Naive thymus-derived CD4-positive, alpha-beta T cell (primary cell): Measurements from ENCODE around the gene OXCT2. TPM values are rescaled to one million over a fixed set of nuclear protein-coding genes. Genes with fewer than 3 reads are reported as not detected.
"Not testable (repeated sequence)": the region's sequence is repeated elsewhere in the genome, so short reads cannot be mapped to it uniquely, and the experiment has no call there.

Experiments
- ATAC-seq: fragments of 150-1000 bp; cut with Tn5 transposase; 2 replicates; pipeline ENCODE4 v1.10.0; 2021; ENCODE audit warnings: mild to moderate bottlenecking, moderate library complexity
- CTCF ChIA-PET: fragments of 350-600 bp; sonication (Branson Sonifier 250); formaldehyde crosslinking; loops from one replicate; lab custom pipeline; 2021; ENCODE audit warnings: antibody characterized with exemption; lab: Charles Lee
- POLR2A ChIA-PET: fragments of 350-600 bp; sonication (Branson Sonifier 250); formaldehyde crosslinking; loops from one replicate; lab custom pipeline; 2021; ENCODE audit warnings: antibody characterized with exemption, inconsistent platforms; lab: Charles Lee
- DNase-seq, 9 donors: peaks; one replicate each; pipeline versions ENCODE4 v3.0.0 to v3.0.0-alpha.2; 2020 to 2022; ENCODE audit warnings: mixed read lengths in 1 of 9
- H3K27ac ChIP-seq: one replicate; pipeline ENCODE4 v1.7.0; 2013; ENCODE audit warnings: mild to moderate bottlenecking, low read depth, low read length, moderate library complexity
- H3K27me3 ChIP-seq, 2 donors: one replicate each; pipeline ENCODE4 v1.7.0; 2013; ENCODE audit warnings: low read length in 2 of 2, mild to moderate bottlenecking in 2 of 2, moderate library complexity in 2 of 2; ENCODE audit not compliant: control insufficient read depth in 2 of 2, insufficient read depth in 2 of 2
- H3K36me3 ChIP-seq, 3 experiments: 1 replicate in 2 of 3; 2 replicates in 1 of 3; pipeline ENCODE4 v1.7.0; 2013; ENCODE audit warnings: low read length in 3 of 3, mild to moderate bottlenecking in 3 of 3, moderate library complexity in 1 of 3; ENCODE audit not compliant: insufficient read depth in 3 of 3, control insufficient read depth in 2 of 3
- H3K4me1 ChIP-seq, 2 donors: one replicate each; pipeline ENCODE4 v1.7.0; 2013; ENCODE audit warnings: low read length in 2 of 2, mild to moderate bottlenecking in 2 of 2, moderate library complexity in 1 of 2; ENCODE audit not compliant: control insufficient read depth in 2 of 2, insufficient read depth in 2 of 2
- H3K4me3 ChIP-seq: 2 replicates; pipeline ENCODE4 v1.7.0; 2013; ENCODE audit warnings: mild to moderate bottlenecking, low read length
- H3K9me3 ChIP-seq, 3 experiments: 1 replicate in 2 of 3; 2 replicates in 1 of 3; pipeline ENCODE4 v1.7.0; 2013; ENCODE audit warnings: low read length in 3 of 3; ENCODE audit not compliant: control insufficient read depth in 2 of 3
- H3K27ac Mint-ChIP-seq, 9 donors: one replicate each; pipeline ENCODE4 v1.8.0; 2020 to 2022; ENCODE audit warnings: mixed read lengths in 9 of 9, mild to moderate bottlenecking in 8 of 9, moderate library complexity in 5 of 9, inconsistent platforms in 2 of 9
- H3K27me3 Mint-ChIP-seq, 5 donors: one replicate each; pipeline ENCODE4 v1.8.0; 2021 to 2022; ENCODE audit warnings: mixed read lengths in 5 of 5, mild to moderate bottlenecking in 1 of 5
- H3K36me3 Mint-ChIP-seq, 5 donors: one replicate each; pipeline ENCODE4 v1.8.0; 2020 to 2022; ENCODE audit warnings: mixed read lengths in 5 of 5, mild to moderate bottlenecking in 3 of 5, inconsistent platforms in 1 of 5
- H3K4me1 Mint-ChIP-seq, 7 donors: one replicate each; pipeline ENCODE4 v1.8.0; 2020 to 2022; ENCODE audit warnings: mixed read lengths in 7 of 7, mild to moderate bottlenecking in 3 of 7, inconsistent platforms in 1 of 7
- H3K4me3 Mint-ChIP-seq, 10 donors: one replicate each; pipeline ENCODE4 v1.8.0; 2020 to 2022; ENCODE audit warnings: mild to moderate bottlenecking in 10 of 10, mixed read lengths in 10 of 10, moderate library complexity in 6 of 10, inconsistent platforms in 2 of 10
- H3K9me3 Mint-ChIP-seq, 11 donors: one replicate each; pipeline ENCODE4 v1.8.0; 2020 to 2022; ENCODE audit warnings: mixed read lengths in 11 of 11, mild to moderate bottlenecking in 4 of 11, inconsistent platforms in 1 of 11, moderate library complexity in 1 of 11
- intact Hi-C, 2 donors: fragments of 100-400 bp; cut with micrococcal nuclease; formaldehyde crosslinking; loops; one replicate each; pipeline ENCODE4 v1.15.1; 2023
- polyA plus RNA-seq, 2 donors: library from polyadenylated mRNA; unstranded; fragments of 300-500 nt; fragmentation: Illumina TruSeq; gene quantifications; one replicate each; pipeline ENCODE4 v1.2.3, GENCODE V29; 2021
- total RNA-seq, 6 experiments: library from RNA in 5 of 6; stranded (reverse) in 5 of 6; gene quantifications; 1 replicate in 5 of 6; 2 replicates in 1 of 6; pipeline ENCODE4 v1.2.3 and lab custom pipeline; 2021 to 2026

Gene OXCT2
- total and polyA plus RNA-seq, 7 experiments from 2014 or later = 0.19 to 0.53 (median 0.26) TPM; not detected in 3

DNA sequence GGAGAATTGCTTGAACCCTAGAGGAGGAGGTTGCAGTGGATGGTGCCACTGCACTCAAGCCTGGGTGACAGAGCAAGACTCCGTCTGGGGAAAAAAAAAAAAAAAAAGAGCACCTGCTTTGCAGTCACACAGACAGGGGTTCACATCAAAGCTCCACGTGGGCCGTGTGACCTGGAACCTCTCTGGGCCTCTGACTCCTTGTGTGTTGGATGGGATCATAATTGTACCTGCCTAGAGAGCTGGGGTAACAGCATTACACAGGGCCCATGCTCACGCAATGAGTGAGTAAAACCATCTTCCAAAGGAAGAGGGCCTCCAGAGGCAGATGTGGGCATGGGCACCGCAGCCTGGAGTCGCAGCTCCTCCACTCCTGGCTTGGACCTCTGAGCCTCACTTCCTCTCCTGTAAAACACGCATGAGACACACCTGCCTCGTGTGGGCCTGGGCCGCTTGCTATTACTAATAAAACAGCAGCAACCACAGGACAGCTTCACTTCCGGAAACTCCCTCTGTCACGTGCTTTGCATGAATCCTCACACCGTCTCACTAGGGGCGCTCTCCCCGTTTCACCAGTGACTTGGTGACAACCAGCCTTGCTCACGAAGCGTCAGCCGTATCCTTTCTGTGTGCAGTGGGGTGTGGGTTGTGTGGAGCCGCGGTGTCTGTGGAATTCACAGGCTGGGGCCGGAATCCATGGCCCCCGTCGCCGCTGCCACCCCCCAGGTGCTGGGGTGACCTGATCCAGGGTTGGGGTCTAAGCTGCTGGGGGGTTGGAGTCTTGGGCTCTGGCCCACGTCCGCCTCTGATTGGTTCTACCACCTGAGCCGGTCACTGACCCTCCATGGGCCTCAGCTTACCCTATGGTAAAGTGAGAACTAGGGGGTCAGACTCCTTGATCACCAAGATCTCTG is 28.0 kb upstream of the OXCT2 start:
- Mint-ChIP-seq H3K4me3 (peak overlapping the region; percentile 42 to 76 (median 73)), H3K4me1 (peaks cover 0 to 17% (median 11%) of the 10 kb centered on the region in 7 donors), H3K27ac (peak overlapping the region; percentile 38 to 94 (median 87))
- not testable (repeated sequence) for H3K9me3 Mint-ChIP-seq, H3K27me3 ChIP-seq, H3K36me3 Mint-ChIP-seq, H3K4me1 ChIP-seq, H3K27me3 Mint-ChIP-seq, H3K9me3 ChIP-seq, H3K36me3 ChIP-seq
- peak in 8 of 9 donors; percentile 71 to 85 (median 78) for DNase-seq
- CTCF ChIA-PET = interaction anchor here (0.5 to 2.4 kb wide), 10 partner anchors 10 to 211 kb away, joined by 3 to 11 read pairs (median 4); partner anchors contain the start of gene BMP8B
- peak overlapping the region; percentile 48 for H3K4me3 ChIP-seq
- ATAC-seq = peak; percentile 47
- intact Hi-C loops = loop anchor here (1.0 kb wide), 2 partner anchors 79 to 193 kb away; no protein-coding TSS in a partner anchor
- POLR2A ChIA-PET = interaction anchor here (0.6 to 1.5 kb wide), 5 partner anchors 10 to 1852 kb away, joined by 3 to 6 read pairs (median 4); partner anchors contain the start of gene PPIE
- peak overlapping the region; percentile 22 for H3K27ac ChIP-seq

DNA sequence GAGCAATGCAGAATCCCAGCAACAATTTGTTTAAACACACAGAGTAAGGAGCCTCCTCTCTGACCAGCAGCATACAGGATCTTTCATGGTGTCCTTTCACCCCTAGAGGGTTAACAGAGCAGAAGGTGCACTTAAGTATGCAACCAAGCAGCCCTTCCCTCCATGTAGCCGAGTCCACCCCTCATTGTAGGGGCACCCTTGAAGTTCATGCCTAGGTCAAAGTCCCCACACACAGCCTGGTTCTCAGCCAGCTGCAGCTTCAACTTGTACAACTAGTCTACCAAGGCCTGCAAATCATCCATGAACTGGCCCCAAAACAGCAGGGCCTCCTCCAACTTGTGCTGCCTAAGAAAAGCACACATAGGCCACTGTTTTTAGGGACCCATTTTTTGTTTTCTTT is 24.5 kb upstream of the OXCT2 start:
- no peak overlapping the region for H3K4me3 Mint-ChIP-seq
- peaks cover 0 to 23% (median 11%) of the 10 kb centered on the region in 5 donors for H3K27me3 Mint-ChIP-seq
- H3K36me3 ChIP-seq = no peaks in the 10 kb centered on the region
- no peak overlapping the region for H3K27ac Mint-ChIP-seq
- POLR2A ChIA-PET = no interaction called here
- H3K9me3 Mint-ChIP-seq = no peaks in the 10 kb centered on the region
- H3K27ac ChIP-seq = no peak overlapping the region
- CTCF ChIA-PET = interaction anchor here (0.7 to 0.8 kb wide), 2 partner anchors 136 to 426 kb away, joined by 3 to 4 read pairs; no protein-coding TSS in a partner anchor
- H3K27me3 ChIP-seq = no peaks in the 10 kb centered on the region
- no peak for ATAC-seq
- intact Hi-C loops = no loop called here
- H3K4me1 ChIP-seq = peaks cover 4 to 7% of the 10 kb centered on the region in 2 donors
- peaks cover 0 to 4% (median 4%) of the 10 kb centered on the region in 5 donors for H3K36me3 Mint-ChIP-seq
- no peaks in the 10 kb centered on the region for H3K9me3 ChIP-seq
- DNase-seq = no peak
- no peak overlapping the region for H3K4me3 ChIP-seq
- peaks cover 0 to 21% (median 14%) of the 10 kb centered on the region in 7 donors for H3K4me1 Mint-ChIP-seq

DNA sequence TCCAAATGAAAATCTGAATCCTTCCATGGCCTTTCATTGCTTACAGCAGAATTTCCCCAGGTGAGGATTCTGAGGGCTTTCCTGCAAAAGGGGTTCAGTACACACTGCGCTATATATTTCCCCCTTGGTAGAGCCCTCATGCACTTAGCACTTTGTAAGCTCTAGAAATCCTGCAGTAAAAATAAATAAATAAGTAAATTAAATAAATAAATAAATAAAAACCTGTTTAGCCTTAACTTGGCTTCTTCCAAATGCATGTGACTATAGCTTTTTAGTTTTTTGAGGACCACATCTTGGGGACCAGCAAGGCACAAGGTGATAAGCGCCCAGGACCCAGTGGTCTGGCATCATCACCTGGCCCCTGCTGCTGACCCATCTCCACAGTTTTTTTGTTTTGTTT is 20.7 kb upstream of the OXCT2 start:
- ChIA-PET POLR2A (no interaction called here), CTCF (interaction anchor here (0.6 to 0.7 kb wide), 2 partner anchors 111 to 304 kb away, joined by 3 read pairs; no protein-coding TSS in a partner anchor)
- Histone ChIP-seq H3K4me3 (no peak overlapping the region), H3K4me1 (peaks cover 0 to 3% of the 10 kb centered on the region in 2 donors), H3K9me3 (no peaks in the 10 kb centered on the region), H3K36me3 (no peaks in the 10 kb centered on the region), H3K27ac (no peak overlapping the region), H3K27me3 (no peaks in the 10 kb centered on the region)
- no peak overlapping the region for H3K4me3 Mint-ChIP-seq
- ATAC-seq (no peak), DNase-seq (no peak)
- no peaks in the 10 kb centered on the region for H3K36me3 Mint-ChIP-seq
- intact Hi-C loops = no loop called here
- peaks cover 3 to 10% (median 7%) of the 10 kb centered on the region in 7 donors for H3K4me1 Mint-ChIP-seq
- H3K27ac Mint-ChIP-seq = no peak overlapping the region
- H3K27me3 Mint-ChIP-seq = peaks cover 4 to 46% (median 22%) of the 10 kb centered on the region in 5 donors
- H3K9me3 Mint-ChIP-seq = no peaks in the 10 kb centered on the region

DNA sequence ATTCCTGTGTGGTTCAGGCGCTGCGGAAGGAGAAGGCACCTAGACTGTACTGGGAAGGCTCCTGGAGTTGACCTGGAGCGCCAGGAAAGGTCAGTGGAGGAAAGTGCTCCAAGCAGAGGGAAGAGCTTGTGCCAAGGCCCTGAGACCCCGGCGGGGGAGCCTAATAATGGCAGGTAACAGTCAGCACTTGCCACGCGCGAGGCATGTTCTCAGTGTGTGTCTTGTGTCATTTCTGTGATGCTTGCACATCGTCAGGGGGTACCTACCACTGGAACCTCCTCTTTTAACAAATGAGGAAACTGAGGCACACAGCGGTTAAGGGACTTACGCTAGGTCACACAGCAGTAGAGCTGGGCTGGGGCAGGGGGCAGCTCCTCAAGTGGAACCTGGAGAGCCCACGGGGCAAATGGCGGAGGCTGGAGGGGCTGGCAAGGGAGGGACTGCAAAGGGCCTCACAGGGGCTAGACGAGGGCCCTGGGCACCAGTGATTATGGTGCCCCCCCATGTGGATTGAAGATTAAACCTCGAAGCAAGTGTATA is 18.5 kb upstream of the OXCT2 start:
- H3K4me3 ChIP-seq = peak overlapping the region; percentile 46
- H3K36me3 ChIP-seq = no peaks in the 10 kb centered on the region
- Mint-ChIP-seq H3K36me3 (no peaks in the 10 kb centered on the region), H3K27me3 (peaks cover 6 to 50% (median 23%) of the 10 kb centered on the region in 5 donors), H3K4me1 (peaks cover 3 to 11% (median 7%) of the 10 kb centered on the region in 7 donors), H3K4me3 (peak overlapping the region; percentile 67 to 86 (median 76)), H3K9me3 (no peaks in the 10 kb centered on the region), H3K27ac (no peak overlapping the region)
- intact Hi-C loops = loop anchor here in 1 of 2 donors (5.0 kb wide), 1 partner anchor 52 kb away; the partner anchor contains the start of gene PPIE
- DNase-seq = peak in 1 of 9 donors; percentile 11
- CTCF ChIA-PET = interaction anchor here (0.9 to 1.3 kb wide), 2 partner anchors 9 to 26 kb away, joined by 3 read pairs; no protein-coding TSS in a partner anchor
- no peak for ATAC-seq
- POLR2A ChIA-PET = interaction anchor here (0.6 to 1.1 kb wide), 2 partner anchors 8 to 9 kb away, joined by 4 read pairs; no protein-coding TSS in a partner anchor
- H3K9me3 ChIP-seq = no peaks in the 10 kb centered on the region
- H3K27me3 ChIP-seq = no peaks in the 10 kb centered on the region
- H3K4me1 ChIP-seq = peaks cover 0 to 3% of the 10 kb centered on the region in 2 donors
- H3K27ac ChIP-seq = no peak overlapping the region

DNA sequence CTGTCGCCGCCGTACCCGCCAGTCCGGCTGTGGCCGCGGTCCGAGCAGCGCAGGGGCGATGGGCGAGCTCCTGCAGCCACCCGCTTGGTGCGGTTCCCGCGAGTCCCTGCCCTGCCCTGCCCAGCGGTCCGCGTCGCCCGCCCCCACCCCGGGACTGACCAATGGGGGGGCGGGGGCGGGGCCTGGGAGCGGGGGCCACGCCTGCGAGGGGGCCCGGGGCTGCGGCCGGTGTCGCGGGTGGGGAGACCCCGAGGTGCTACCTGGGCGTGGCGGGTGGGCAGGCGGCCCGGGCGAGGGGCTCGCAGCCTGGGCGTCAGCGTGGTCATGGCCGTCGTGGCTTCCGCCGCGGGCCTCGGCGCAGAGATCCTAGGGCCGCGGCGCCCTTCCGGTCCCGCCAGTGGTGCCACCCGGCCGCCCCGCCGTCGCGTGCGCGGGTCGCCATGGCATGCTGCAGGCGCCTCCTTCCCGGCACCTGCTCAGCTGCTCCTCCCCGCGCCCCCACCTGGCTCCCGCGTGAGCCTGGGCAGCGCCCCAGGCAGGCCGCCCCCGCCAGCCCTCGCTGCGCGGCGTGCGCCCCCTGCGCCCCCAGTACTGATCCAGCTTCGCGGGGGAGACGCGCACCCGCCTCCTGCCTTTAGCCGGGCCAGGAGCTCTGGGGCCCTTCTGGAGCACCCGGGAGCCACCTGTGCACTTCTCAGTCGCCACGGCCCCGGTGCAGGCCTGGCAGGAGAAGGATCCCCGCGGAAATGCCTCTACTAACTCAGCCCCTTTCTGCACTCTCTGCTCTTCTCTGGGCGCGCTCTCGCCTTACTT is 17.8 kb upstream of the OXCT2 start, which contains the start of gene BMP8B:
Gene BMP8B, minus strand, starts transcription at position 108 of the 813 bp plus-strand sequence. CDS start 380 bp downstream, outside the sequence.
- no peaks in the 10 kb centered on the region for H3K9me3 ChIP-seq
- no peak within 1 kb of the TSS for H3K27ac Mint-ChIP-seq
- ChIA-PET CTCF (interaction anchor here (0.9 to 1.3 kb wide), 2 partner anchors 10 to 27 kb away, joined by 3 read pairs; no protein-coding TSS in a partner anchor), POLR2A (interaction anchor here (1.1 kb wide), 1 partner anchor 10 kb away, joined by 4 read pairs; no protein-coding TSS in a partner anchor)
- H3K27me3 ChIP-seq = no peaks in the 10 kb centered on the region
- peaks cover 6 to 50% (median 23%) of the 10 kb centered on the region in 5 donors for H3K27me3 Mint-ChIP-seq
- peak; percentile 81 for ATAC-seq
- intact Hi-C loops = loop anchor here in 1 of 2 donors (5.0 kb wide), 1 partner anchor 52 kb away; the partner anchor contains the start of gene PPIE
- H3K36me3 Mint-ChIP-seq = no peaks in the 10 kb centered on the region
- H3K27ac ChIP-seq = no peak within 1 kb of the TSS
- no peaks in the 10 kb centered on the region for H3K36me3 ChIP-seq
- H3K4me1 Mint-ChIP-seq = peaks cover 3 to 11% (median 7%) of the 10 kb centered on the region in 7 donors
- no peaks in the 10 kb centered on the region for H3K9me3 Mint-ChIP-seq
- DNase-seq = peak in 7 of 9 donors; percentile 1 to 62 (median 11)
- peak within 1 kb of the TSS; percentile 46 for H3K4me3 ChIP-seq
- peaks cover 0 to 3% of the 10 kb centered on the region in 2 donors for H3K4me1 ChIP-seq
- peak within 1 kb of the TSS; percentile 67 to 86 (median 76) for H3K4me3 Mint-ChIP-seq
